ENCODE measurements around the gene NUDT22. TPM values are rescaled to one million over a fixed set of nuclear protein-coding genes. Genes with fewer than 3 reads are reported as not detected.
"Not testable (repeated sequence)": the region's sequence is repeated elsewhere in the genome, so short reads cannot be mapped to it uniquely, and the experiment has no call there.

The NUDT22 gene
- total RNA-seq, 2 experiments from 2014 or later: 66.0 to 69.2 TPM

- CTCF ChIA-PET: interaction anchor here (0.9 to 4.6 kb wide), 8 partner anchors 11 to 87 kb away, joined by 3 to 35 read pairs (median 6); partner anchors contain the start of genes CATSPERZ, FERMT3, NUDT22 and PRDX5
- no peaks in the 10 kb centered on the region for H3K27me3 Mint-ChIP-seq
- ATAC-seq (no peak), DNase-seq (peak; percentile 59)
- H3K36me3 Mint-ChIP-seq (ENCODE audit: low read depth): peaks cover 30% of the 10 kb centered on the region
- H3K9me3 Mint-ChIP-seq: no peaks in the 10 kb centered on the region
- intact Hi-C loops (cut with micrococcal nuclease): loop anchor here (10.0 kb wide), 1 partner anchor 59 kb away; the partner anchor contains the start of genes CATSPERZ and ESRRA
- peak overlapping the region; percentile 93 for H3K27ac Mint-ChIP-seq
- POLR2A ChIA-PET: interaction anchor here (0.9 to 10.0 kb wide), 8 partner anchors 9 to 72 kb away, joined by 3 to 132 read pairs (median 17); partner anchors contain the start of genes FERMT3, NUDT22, PRDX5 and TRMT112
- peaks cover 28% of the 10 kb centered on the region for H3K4me1 Mint-ChIP-seq (ENCODE audit: low read depth)
- H3K4me3 Mint-ChIP-seq: peak overlapping the region; percentile 94
- no peak for TF ChIP-seq CTCF (IDR thresholded peaks at IDR 0.05)
Observed at GRCh38 chr11:64245401-64245796, 19.3 kb downstream of the NUDT22 start.

GRCh38 chr11:64245797-64246620 lies 19.9 kb downstream of the NUDT22 start:
- Mint-ChIP-seq H3K4me1 (ENCODE audit: low read depth) (peaks cover 30% of the 10 kb centered on the region), H3K36me3 (ENCODE audit: low read depth) (peaks cover 28% of the 10 kb centered on the region), H3K4me3 (peak overlapping the region; percentile 94), H3K9me3 (no peaks in the 10 kb centered on the region), H3K27me3 (no peaks in the 10 kb centered on the region), H3K27ac (peak overlapping the region; percentile 93)
- DNase-seq (peak; percentile 90), ATAC-seq (peak; percentile 5)
- ChIA-PET POLR2A (interaction anchor here (0.6 to 10.0 kb wide), 10 partner anchors 9 to 1608 kb away, joined by 3 to 132 read pairs (median 12); partner anchors contain the start of genes FERMT3, NUDT22, PRDX5 and TRMT112), CTCF (interaction anchor here (0.9 to 4.6 kb wide), 11 partner anchors 10 to 86 kb away, joined by 3 to 35 read pairs (median 6); partner anchors contain the start of genes CATSPERZ, FERMT3, NUDT22 and PRDX5)
- TF ChIP-seq CTCF (IDR thresholded peaks at IDR 0.05): no peak
- intact Hi-C loops (cut with micrococcal nuclease): loop anchor here (10.0 kb wide), 1 partner anchor 59 kb away; the partner anchor contains the start of genes CATSPERZ and ESRRA

GRCh38 chr11:64246621-64246870 lies 20.5 kb downstream of the NUDT22 start:
- peaks cover 30% of the 10 kb centered on the region for H3K4me1 Mint-ChIP-seq (ENCODE audit: low read depth)
- not testable (repeated sequence) for DNase-seq, H3K27ac Mint-ChIP-seq, H3K9me3 Mint-ChIP-seq, H3K27me3 Mint-ChIP-seq
- CTCF ChIA-PET: interaction anchor here (0.9 to 4.6 kb wide), 6 partner anchors 13 to 71 kb away, joined by 3 to 35 read pairs (median 6); partner anchors contain the start of genes CATSPERZ, FERMT3, PRDX5 and TRMT112
- POLR2A ChIA-PET: interaction anchor here (0.6 to 10.0 kb wide), 6 partner anchors 8 to 1609 kb away, joined by 3 to 132 read pairs (median 12); partner anchors contain the start of gene FERMT3
- intact Hi-C loops (cut with micrococcal nuclease): loop anchor here (10.0 kb wide), 1 partner anchor 58 kb away; the partner anchor contains the start of genes CATSPERZ and ESRRA
- peaks cover 28% of the 10 kb centered on the region for H3K36me3 Mint-ChIP-seq (ENCODE audit: low read depth)
- ATAC-seq: peak; percentile 7
- peak overlapping the region; percentile 78 for H3K4me3 Mint-ChIP-seq

GRCh38 chr11:64246871-64247728 lies 21.0 kb downstream of the NUDT22 start, which contains the start of gene PPP1R14B:
Gene PPP1R14B, minus strand, starts transcription at chr11:64246943. Its CDS starts 270 bp downstream, at chr11:64246673.
- peak; percentile 55 for ATAC-seq
- ChIA-PET CTCF (interaction anchor here (0.9 to 4.6 kb wide), 6 partner anchors 13 to 70 kb away, joined by 3 to 35 read pairs (median 6); partner anchors contain the start of genes CATSPERZ, FERMT3, PRDX5 and TRMT112), POLR2A (interaction anchor here (1.2 to 10.0 kb wide), 7 partner anchors 8 to 58 kb away, joined by 4 to 132 read pairs (median 4); partner anchors contain the start of genes BAD and FERMT3)
- no peak for TF ChIP-seq CTCF (IDR thresholded peaks at IDR 0.05)
- Mint-ChIP-seq H3K4me1 (ENCODE audit: low read depth) (peaks cover 33% of the 10 kb centered on the region), H3K9me3 (no peaks in the 10 kb centered on the region), H3K27me3 (no peaks in the 10 kb centered on the region), H3K4me3 (peak within 1 kb of the TSS; percentile 94), H3K27ac (peak within 1 kb of the TSS; percentile 93), H3K36me3 (ENCODE audit: low read depth) (peaks cover 28% of the 10 kb centered on the region)
- DNase-seq: peak; percentile 89
- intact Hi-C loops (cut with micrococcal nuclease): loop anchor here (10.0 kb wide), 1 partner anchor 58 kb away; the partner anchor contains the start of genes CATSPERZ and ESRRA
